Caco-2 (cell line): ENCODE results near the gene APOD. TPM values are rescaled to one million over a fixed set of nuclear protein-coding genes. Genes with fewer than 3 reads are reported as not detected.
A peak's percentile ranks its signal among the peaks of the same experiment; 100 is the strongest.
"Not testable (repeated sequence)": the region's sequence is repeated elsewhere in the genome, so short reads cannot be mapped to it uniquely, and the experiment has no call there.

Experiments
- BruUV-seq: library from RNA; stranded (reverse); fragments of 400-500 nt; replicated peaks from 2 replicates; lab custom pipeline; 2021; lab: Mats Ljungman, UMichigan
- CTCF ChIA-PET: fragments of 300-600 bp; sonication (Branson Sonifier 250); formaldehyde crosslinking; loops from one replicate; lab custom pipeline; 2022; ENCODE audit warnings: antibody characterized with exemption; lab: Charles Lee
- POLR2A ChIA-PET: fragments of 300-600 bp; sonication (Branson Sonifier 250); formaldehyde crosslinking; loops from one replicate; lab custom pipeline; 2022; ENCODE audit warnings: antibody characterized with exemption; lab: Charles Lee
- DNase-seq, 2 experiments: peaks; one replicate each; pipeline versions ENCODE4 v3.0.0 to v3.0.0-alpha.2; 2020 to 2022
- H3K27me3 ChIP-seq: replicated peaks from 2 replicates; pipeline ENCODE4 v1.6.0; 2011; ENCODE audit warnings: low read length; ENCODE audit not compliant: control insufficient read depth, insufficient read depth
- H3K36me3 ChIP-seq: 2 replicates; pipeline ENCODE4 v1.5.1; 2011; ENCODE audit warnings: low read length; ENCODE audit not compliant: control insufficient read depth, insufficient read depth
- H3K4me1 ChIP-seq: fragments of 250-450 bp; sonication (Bioruptor Pico); 2 replicates; pipeline ENCODE4 v1.5.1; 2020; ENCODE audit warnings: mild to moderate bottlenecking
- H3K4me3 ChIP-seq: 2 replicates; pipeline ENCODE4 v1.5.1; 2011; ENCODE audit warnings: low read depth, mild to moderate bottlenecking, control low read depth, low read length
- H3K9me3 ChIP-seq: fragments of 250-450 bp; sonication (Bioruptor Pico); 2 replicates; pipeline ENCODE4 v1.5.1; 2020; ENCODE audit warnings: mild to moderate bottlenecking, moderate library complexity
- H3K27ac Mint-ChIP-seq: one replicate; pipeline ENCODE4 v1.8.0; 2022; ENCODE audit warnings: mixed read lengths; ENCODE audit not compliant: unreplicated experiment
- H3K27me3 Mint-ChIP-seq: one replicate; pipeline ENCODE4 v1.8.0; 2022; ENCODE audit warnings: mixed read lengths; ENCODE audit not compliant: insufficient read depth, unreplicated experiment
- H3K36me3 Mint-ChIP-seq: one replicate; pipeline ENCODE4 v1.8.0; 2022; ENCODE audit warnings: mild to moderate bottlenecking, mixed read lengths; ENCODE audit not compliant: insufficient read depth, unreplicated experiment
- H3K4me1 Mint-ChIP-seq: one replicate; pipeline ENCODE4 v1.8.0; 2022; ENCODE audit warnings: low read depth, mixed read lengths; ENCODE audit not compliant: unreplicated experiment
- H3K4me3 Mint-ChIP-seq: one replicate; pipeline ENCODE4 v1.8.0; 2022; ENCODE audit warnings: mild to moderate bottlenecking, moderate library complexity, mixed read lengths; ENCODE audit not compliant: unreplicated experiment
- H3K9me3 Mint-ChIP-seq: one replicate; pipeline ENCODE4 v1.8.0; 2022; ENCODE audit warnings: mixed read lengths; ENCODE audit not compliant: unreplicated experiment
- intact Hi-C: fragments of 100-400 bp; cut with micrococcal nuclease; formaldehyde crosslinking; loops from one replicate; pipeline ENCODE4 v1.10.0; 2022; ENCODE audit not compliant: unreplicated experiment
- total RNA-seq: library from RNA; stranded (reverse); gene quantifications from 2 replicates; pipeline ENCODE4 v1.2.3, GENCODE V29; 2022
- TF ChIP-seq, protein P1 (sequence below), 2 experiments: fragments of 200-600 bp in 1 of 2; IDR thresholded peaks; 1 replicate in 1 of 2; 2 replicates in 1 of 2; pipeline versions ENCODE4 v1.5.1 to v1.8.0; 2011 to 2022; ENCODE audit warnings: antibody characterized with exemption in 1 of 2, control low read depth in 1 of 2, inconsistent platforms in 1 of 2, low read depth in 1 of 2, low read length in 1 of 2, mild to moderate bottlenecking in 1 of 2, moderate library complexity in 1 of 2; ENCODE audit not compliant: insufficient read depth in 1 of 2, severe bottlenecking in 1 of 2, unreplicated experiment in 1 of 2

Gene APOD
- total RNA-seq, 1 experiment from 2014 or later, result 101 TPM

GRCh38 chr3:195591852-195592251 is 8.1 kb upstream of the APOD start:
- no peaks in the 10 kb centered on the region for H3K4me1 Mint-ChIP-seq
- Histone ChIP-seq H3K27me3 (no peaks in the 10 kb centered on the region), H3K9me3 (peaks cover 60% of the 10 kb centered on the region), H3K4me3 (no peak overlapping the region), H3K36me3 (peaks cover 2% of the 10 kb centered on the region; the same call in 1 of the 2 replicates), H3K4me1 (peaks cover 47% of the 10 kb centered on the region)
- no TSS peak for BruUV-seq
- H3K27ac Mint-ChIP-seq, result no peak overlapping the region
- ChIA-PET POLR2A (no interaction called here), CTCF (no interaction called here)
- H3K9me3 Mint-ChIP-seq, result no peaks in the 10 kb centered on the region
- TF ChIP-seq, protein P1, sequence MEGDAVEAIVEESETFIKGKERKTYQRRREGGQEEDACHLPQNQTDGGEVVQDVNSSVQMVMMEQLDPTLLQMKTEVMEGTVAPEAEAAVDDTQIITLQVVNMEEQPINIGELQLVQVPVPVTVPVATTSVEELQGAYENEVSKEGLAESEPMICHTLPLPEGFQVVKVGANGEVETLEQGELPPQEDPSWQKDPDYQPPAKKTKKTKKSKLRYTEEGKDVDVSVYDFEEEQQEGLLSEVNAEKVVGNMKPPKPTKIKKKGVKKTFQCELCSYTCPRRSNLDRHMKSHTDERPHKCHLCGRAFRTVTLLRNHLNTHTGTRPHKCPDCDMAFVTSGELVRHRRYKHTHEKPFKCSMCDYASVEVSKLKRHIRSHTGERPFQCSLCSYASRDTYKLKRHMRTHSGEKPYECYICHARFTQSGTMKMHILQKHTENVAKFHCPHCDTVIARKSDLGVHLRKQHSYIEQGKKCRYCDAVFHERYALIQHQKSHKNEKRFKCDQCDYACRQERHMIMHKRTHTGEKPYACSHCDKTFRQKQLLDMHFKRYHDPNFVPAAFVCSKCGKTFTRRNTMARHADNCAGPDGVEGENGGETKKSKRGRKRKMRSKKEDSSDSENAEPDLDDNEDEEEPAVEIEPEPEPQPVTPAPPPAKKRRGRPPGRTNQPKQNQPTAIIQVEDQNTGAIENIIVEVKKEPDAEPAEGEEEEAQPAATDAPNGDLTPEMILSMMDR (IDR thresholded peaks at IDR 0.05; ENCODE audit: insufficient read depth in 1 of 2, low read depth in 1 of 2, low read length in 1 of 2, severe bottlenecking in 1 of 2, unreplicated experiment in 1 of 2), result no peak
- H3K36me3 Mint-ChIP-seq, result no peaks in the 10 kb centered on the region
- H3K4me3 Mint-ChIP-seq, result no peak overlapping the region
- intact Hi-C loops, result no loop called here
- no peak for DNase-seq
- H3K27me3 Mint-ChIP-seq, result no peaks in the 10 kb centered on the region

DNA sequence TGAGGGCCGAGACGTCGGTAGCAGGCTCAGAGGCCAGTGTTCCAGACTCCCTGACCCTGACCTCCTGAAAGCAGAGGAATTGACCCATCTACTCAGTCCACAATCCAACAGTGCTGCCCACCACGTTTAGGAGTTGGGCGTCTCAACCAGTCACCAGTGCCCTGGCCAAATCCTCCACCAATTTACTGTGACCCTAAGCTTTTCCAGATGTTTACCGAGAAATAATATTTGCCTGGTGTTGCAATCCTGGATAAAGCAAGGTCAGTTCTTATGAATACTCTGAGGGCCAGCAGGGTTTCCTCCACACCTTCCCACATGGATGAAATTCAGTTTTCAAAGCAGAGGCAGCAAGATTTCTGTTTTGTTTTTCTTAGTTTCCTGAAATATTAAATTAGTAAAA is 7.5 kb upstream of the APOD start:
- Mint-ChIP-seq H3K9me3 (no peaks in the 10 kb centered on the region), H3K27ac (no peak overlapping the region), H3K36me3 (no peaks in the 10 kb centered on the region), H3K4me1 (no peaks in the 10 kb centered on the region), H3K4me3 (no peak overlapping the region), H3K27me3 (no peaks in the 10 kb centered on the region)
- Histone ChIP-seq H3K4me1 (peaks cover 47% of the 10 kb centered on the region), H3K9me3 (peaks cover 61% of the 10 kb centered on the region), H3K36me3 (peaks cover 2% of the 10 kb centered on the region; the same call in 1 of the 2 replicates), H3K4me3 (no peak overlapping the region), H3K27me3 (no peaks in the 10 kb centered on the region)
- ChIA-PET POLR2A (no interaction called here), CTCF (no interaction called here)
- TF ChIP-seq, protein P1 (IDR thresholded peaks at IDR 0.05; ENCODE audit: insufficient read depth in 1 of 2, low read depth in 1 of 2, low read length in 1 of 2, severe bottlenecking in 1 of 2, unreplicated experiment in 1 of 2), result no peak
- intact Hi-C loops, result no loop called here
- no TSS peak for BruUV-seq
- DNase-seq, result no peak

- POLR2A ChIA-PET, intact Hi-C loops, H3K27me3 ChIP-seq: not testable (repeated sequence)
Observed at GRCh38 chr3:195590381-195590780, 6.6 kb upstream of the APOD start.

GRCh38 chr3:195589796-195590195 is 6.1 kb upstream of the APOD start:
- H3K9me3 Mint-ChIP-seq, POLR2A ChIA-PET, H3K36me3 Mint-ChIP-seq, H3K4me3 ChIP-seq, H3K27me3 Mint-ChIP-seq, BruUV-seq, CTCF ChIA-PET, H3K36me3 ChIP-seq, H3K27me3 ChIP-seq, H3K4me1 Mint-ChIP-seq, H3K4me3 Mint-ChIP-seq: not testable (repeated sequence)
- H3K27ac Mint-ChIP-seq, result peak overlapping the region; percentile 29
- intact Hi-C loops, result loop anchor here (1.0 kb wide), 1 partner anchor 41 kb away; no protein-coding TSS in a partner anchor
- Histone ChIP-seq H3K4me1 (peaks cover 61% of the 10 kb centered on the region), H3K9me3 (peaks cover 61% of the 10 kb centered on the region)
- peak; percentile 59 to 65 for DNase-seq

More at GRCh38 chr3:195590381-195590780, 6.6 kb upstream of the APOD start:
- H3K4me3 ChIP-seq, CTCF ChIA-PET, H3K36me3 Mint-ChIP-seq, H3K27me3 Mint-ChIP-seq, H3K9me3 Mint-ChIP-seq, H3K36me3 ChIP-seq, BruUV-seq, H3K4me3 Mint-ChIP-seq, H3K4me1 Mint-ChIP-seq: not testable (repeated sequence)
- H3K4me1 ChIP-seq, result peaks cover 55% of the 10 kb centered on the region
- peak overlapping the region; percentile 29 for H3K27ac Mint-ChIP-seq
- peak in 1 of 2 experiments; percentile 4 for DNase-seq
- H3K9me3 ChIP-seq, result peaks cover 61% of the 10 kb centered on the region
